ENCODE results near the gene KLHDC9. TPM values are rescaled to one million over a fixed set of nuclear protein-coding genes. Genes with fewer than 3 reads are reported as not detected.

The KLHDC9 gene
- total RNA-seq, 2 experiments from 2014 or later = 0.30 TPM; not detected in 1

GRCh38 chr1:161127649-161128048 is 29.5 kb downstream of the KLHDC9 start:
- Mint-ChIP-seq H3K36me3 (ENCODE audit: low read depth) (peaks cover 58% of the 10 kb centered on the region), H3K9me3 (no peaks in the 10 kb centered on the region), H3K27me3 (no peaks in the 10 kb centered on the region), H3K4me3 (no peak overlapping the region), H3K27ac (no peak overlapping the region), H3K4me1 (peaks cover 56% of the 10 kb centered on the region)
- POLR2A ChIA-PET = interaction anchor here (0.6 kb wide), 1 partner anchor 134 kb away, joined by 3 read pairs; no protein-coding TSS in a partner anchor
- DNase-seq = no peak
- CTCF ChIA-PET = interaction anchor here (0.6 to 1.9 kb wide), 9 partner anchors 9 to 73 kb away, joined by 3 to 5 read pairs (median 3); partner anchors contain the start of genes NIT1 and PFDN2

- Mint-ChIP-seq H3K27ac (peak overlapping the region; percentile 7), H3K4me3 (no peak overlapping the region), H3K9me3 (no peaks in the 10 kb centered on the region), H3K27me3 (no peaks in the 10 kb centered on the region), H3K36me3 (ENCODE audit: low read depth) (peaks cover 51% of the 10 kb centered on the region), H3K4me1 (peaks cover 56% of the 10 kb centered on the region)
- POLR2A ChIA-PET = no interaction called here
- DNase-seq = no peak
- CTCF ChIA-PET = interaction anchor here (0.7 to 1.9 kb wide), 3 partner anchors 10 to 36 kb away, joined by 3 to 5 read pairs (median 3); no protein-coding TSS in a partner anchor
Measured at GRCh38 chr1:161128591-161129420, 30.6 kb downstream of the KLHDC9 start.

GRCh38 chr1:161130266-161130665 is 32.1 kb downstream of the KLHDC9 start:
- no peaks in the 10 kb centered on the region for H3K27me3 Mint-ChIP-seq
- H3K36me3 Mint-ChIP-seq (ENCODE audit: low read depth) = peaks cover 46% of the 10 kb centered on the region
- POLR2A ChIA-PET = no interaction called here
- peaks cover 59% of the 10 kb centered on the region for H3K4me1 Mint-ChIP-seq
- CTCF ChIA-PET = interaction anchor here (1.1 kb wide), 1 partner anchor 35 kb away, joined by 3 read pairs; no protein-coding TSS in a partner anchor
- H3K9me3 Mint-ChIP-seq = no peaks in the 10 kb centered on the region
- H3K27ac Mint-ChIP-seq = no peak overlapping the region
- no peak for DNase-seq
- no peak overlapping the region for H3K4me3 Mint-ChIP-seq

GRCh38 chr1:161131523-161132409 is 33.6 kb downstream of the KLHDC9 start:
- POLR2A ChIA-PET = interaction anchor here (0.9 kb wide), 1 partner anchor 22 kb away, joined by 3 read pairs; the partner anchor contains the start of gene UFC1
- no peak overlapping the region for H3K27ac Mint-ChIP-seq
- CTCF ChIA-PET = interaction anchor here (0.6 to 1.5 kb wide), 6 partner anchors 12 to 34 kb away, joined by 3 to 7 read pairs (median 4); partner anchors contain the start of gene PPOX

GRCh38 chr1:161132410-161133219 is 34.5 kb downstream of the KLHDC9 start, which contains the start of gene DEDD:
DEDD (minus strand) TSS chr1:161132667; CDS start chr1:161124462, 8,205 bp downstream.
- ChIA-PET CTCF (interaction anchor here (0.6 to 1.7 kb wide), 12 partner anchors 11 to 93 kb away, joined by 3 to 7 read pairs (median 5); partner anchors contain the start of genes NIT1, PFDN2, PPOX and TOMM40L), POLR2A (interaction anchor here (0.6 kb wide), 1 partner anchor 17 kb away, joined by 3 read pairs; no protein-coding TSS in a partner anchor)
- Mint-ChIP-seq H3K27me3 (no peaks in the 10 kb centered on the region), H3K27ac (no peak within 1 kb of the TSS), H3K9me3 (no peaks in the 10 kb centered on the region), H3K4me1 (peaks cover 49% of the 10 kb centered on the region), H3K4me3 (no peak within 1 kb of the TSS), H3K36me3 (ENCODE audit: low read depth) (peaks cover 32% of the 10 kb centered on the region)
- DNase-seq = peak; percentile 93

More at GRCh38 chr1:161131523-161132409, 33.6 kb downstream of the KLHDC9 start:
- Mint-ChIP-seq H3K36me3 (ENCODE audit: low read depth) (peaks cover 38% of the 10 kb centered on the region), H3K9me3 (no peaks in the 10 kb centered on the region), H3K27me3 (no peaks in the 10 kb centered on the region), H3K4me1 (peaks cover 53% of the 10 kb centered on the region), H3K4me3 (no peak overlapping the region)
- no peak for DNase-seq

GRCh38 chr1:161133220-161133740 is 35.1 kb downstream of the KLHDC9 start:
- H3K4me3 Mint-ChIP-seq = no peak overlapping the region
- no peak overlapping the region for H3K27ac Mint-ChIP-seq
- peaks cover 28% of the 10 kb centered on the region for H3K36me3 Mint-ChIP-seq (ENCODE audit: low read depth)
- H3K9me3 Mint-ChIP-seq = no peaks in the 10 kb centered on the region
- no peaks in the 10 kb centered on the region for H3K27me3 Mint-ChIP-seq
- CTCF ChIA-PET = interaction anchor here (0.6 to 1.7 kb wide), 13 partner anchors 12 to 92 kb away, joined by 3 to 7 read pairs (median 5); partner anchors contain the start of genes NIT1, PFDN2, PPOX and TOMM40L
- POLR2A ChIA-PET = interaction anchor here (0.6 kb wide), 1 partner anchor 16 kb away, joined by 3 read pairs; no protein-coding TSS in a partner anchor
- no peak for DNase-seq
- peaks cover 43% of the 10 kb centered on the region for H3K4me1 Mint-ChIP-seq

GRCh38 chr1:161137881-161138280 is 39.7 kb downstream of the KLHDC9 start:
- CTCF ChIA-PET = interaction anchor here (0.6 to 1.3 kb wide), 7 partner anchors 9 to 147 kb away, joined by 3 to 6 read pairs (median 4); partner anchors contain the start of genes ARHGAP30 and PPOX
- H3K4me3 Mint-ChIP-seq = no peak overlapping the region
- H3K27ac Mint-ChIP-seq = no peak overlapping the region
- peaks cover 13% of the 10 kb centered on the region for H3K4me1 Mint-ChIP-seq
- H3K36me3 Mint-ChIP-seq (ENCODE audit: low read depth) = peaks cover 4% of the 10 kb centered on the region
- POLR2A ChIA-PET = no interaction called here
- no peak for DNase-seq
- H3K9me3 Mint-ChIP-seq = no peaks in the 10 kb centered on the region
- H3K27me3 Mint-ChIP-seq = no peaks in the 10 kb centered on the region

GRCh38 chr1:161138431-161138830 is 40.3 kb downstream of the KLHDC9 start:
- Mint-ChIP-seq H3K4me3 (no peak overlapping the region), H3K36me3 (ENCODE audit: low read depth) (peaks cover 4% of the 10 kb centered on the region), H3K27ac (peak overlapping the region; percentile 58), H3K9me3 (no peaks in the 10 kb centered on the region), H3K4me1 (peaks cover 13% of the 10 kb centered on the region), H3K27me3 (no peaks in the 10 kb centered on the region)
- ChIA-PET POLR2A (interaction anchor here (0.6 kb wide), 1 partner anchor 68 kb away, joined by 5 read pairs; no protein-coding TSS in a partner anchor), CTCF (interaction anchor here (0.7 to 1.3 kb wide), 6 partner anchors 9 to 69 kb away, joined by 3 to 6 read pairs (median 4); partner anchors contain the start of genes ARHGAP30 and PPOX)
- DNase-seq = no peak

GRCh38 chr1:161139766-161140165 is 41.6 kb downstream of the KLHDC9 start:
- ChIA-PET POLR2A (no interaction called here), CTCF (interaction anchor here (0.6 to 0.9 kb wide), 4 partner anchors 8 to 372 kb away, joined by 3 to 5 read pairs (median 4); no protein-coding TSS in a partner anchor)
- DNase-seq = peak; percentile 58
- H3K36me3 Mint-ChIP-seq (ENCODE audit: low read depth) = peaks cover 4% of the 10 kb centered on the region
- H3K27me3 Mint-ChIP-seq = no peaks in the 10 kb centered on the region
- H3K4me1 Mint-ChIP-seq = peaks cover 13% of the 10 kb centered on the region
- H3K4me3 Mint-ChIP-seq = no peak overlapping the region
- H3K9me3 Mint-ChIP-seq = no peaks in the 10 kb centered on the region
- H3K27ac Mint-ChIP-seq = peak overlapping the region; percentile 13

- no peak overlapping the region for H3K27ac Mint-ChIP-seq
- CTCF ChIA-PET = interaction anchor here (0.9 to 1.3 kb wide), 6 partner anchors 12 to 306 kb away, joined by 3 to 4 read pairs (median 3); no protein-coding TSS in a partner anchor
- POLR2A ChIA-PET = interaction anchor here (0.7 kb wide), 1 partner anchor 14 kb away, joined by 3 read pairs; no protein-coding TSS in a partner anchor
- H3K4me3 Mint-ChIP-seq = no peak overlapping the region
- no peak for DNase-seq
- no peaks in the 10 kb centered on the region for H3K9me3 Mint-ChIP-seq
- peaks cover 2% of the 10 kb centered on the region for H3K36me3 Mint-ChIP-seq (ENCODE audit: low read depth)
- H3K4me1 Mint-ChIP-seq = peaks cover 8% of the 10 kb centered on the region
- no peaks in the 10 kb centered on the region for H3K27me3 Mint-ChIP-seq
Measured at GRCh38 chr1:161140755-161141400, 42.7 kb downstream of the KLHDC9 start.

GRCh38 chr1:161145832-161146231 is 47.7 kb downstream of the KLHDC9 start:
- H3K4me1 Mint-ChIP-seq = no peaks in the 10 kb centered on the region
- CTCF ChIA-PET = interaction anchor here (0.6 to 1.5 kb wide), 3 partner anchors 12 to 48 kb away, joined by 3 to 5 read pairs (median 4); partner anchors contain the start of gene KLHDC9
- no peak overlapping the region for H3K27ac Mint-ChIP-seq
- no peaks in the 10 kb centered on the region for H3K36me3 Mint-ChIP-seq (ENCODE audit: low read depth)
- POLR2A ChIA-PET = no interaction called here
- no peaks in the 10 kb centered on the region for H3K27me3 Mint-ChIP-seq
- no peaks in the 10 kb centered on the region for H3K9me3 Mint-ChIP-seq
- H3K4me3 Mint-ChIP-seq = no peak overlapping the region
- DNase-seq = no peak
